A673 (cell line): Measurements from ENCODE around the gene KCNJ18.
"Not testable (repeated sequence)": the region's sequence is repeated elsewhere in the genome, so short reads cannot be mapped to it uniquely, and the experiment has no call there.

Source experiments
- EZH2 ChIP-seq: fragments of 200-600 bp; sonication (generic); IDR thresholded peaks from 2 replicates; pipeline ENCODE4 v1.6.1; 2017; ENCODE audit warnings: borderline replicate concordance, low read depth, mild to moderate bottlenecking, mixed read lengths, antibody characterized with exemption, low read length; ENCODE audit not compliant: poor library complexity, severe bottlenecking
- TF ChIP-seq, protein P1 (sequence below): fragments of 300-800, 200-600 bp; sonication (generic); conservative IDR thresholded peaks from 2 replicates; pipeline ENCODE4 v1.5.1; 2017; ENCODE audit warnings: low read depth, mild to moderate bottlenecking, antibody characterized with exemption, low read length, moderate library complexity, mixed read lengths

DNA sequence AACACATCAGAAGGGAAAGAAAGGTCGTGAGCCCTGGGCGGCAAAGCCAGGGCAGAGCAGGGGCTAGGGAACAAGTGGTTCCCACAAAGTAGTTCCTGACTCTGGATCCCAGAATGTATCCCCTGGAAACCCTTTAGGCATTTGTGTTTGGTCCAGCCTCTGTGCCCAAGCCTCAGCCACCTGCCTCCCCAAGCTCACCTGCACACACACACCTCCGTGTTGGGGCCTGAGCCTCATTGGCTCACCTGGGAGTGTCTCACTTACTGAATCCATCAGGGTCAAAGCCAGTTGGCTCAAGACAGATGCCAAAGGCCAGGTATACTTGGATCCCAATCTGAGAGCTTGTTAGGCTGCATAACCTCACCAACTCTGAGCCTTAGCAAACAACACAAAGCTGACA is 54.1 kb downstream of the KCNJ18 start:
- TF ChIP-seq, protein P1, sequence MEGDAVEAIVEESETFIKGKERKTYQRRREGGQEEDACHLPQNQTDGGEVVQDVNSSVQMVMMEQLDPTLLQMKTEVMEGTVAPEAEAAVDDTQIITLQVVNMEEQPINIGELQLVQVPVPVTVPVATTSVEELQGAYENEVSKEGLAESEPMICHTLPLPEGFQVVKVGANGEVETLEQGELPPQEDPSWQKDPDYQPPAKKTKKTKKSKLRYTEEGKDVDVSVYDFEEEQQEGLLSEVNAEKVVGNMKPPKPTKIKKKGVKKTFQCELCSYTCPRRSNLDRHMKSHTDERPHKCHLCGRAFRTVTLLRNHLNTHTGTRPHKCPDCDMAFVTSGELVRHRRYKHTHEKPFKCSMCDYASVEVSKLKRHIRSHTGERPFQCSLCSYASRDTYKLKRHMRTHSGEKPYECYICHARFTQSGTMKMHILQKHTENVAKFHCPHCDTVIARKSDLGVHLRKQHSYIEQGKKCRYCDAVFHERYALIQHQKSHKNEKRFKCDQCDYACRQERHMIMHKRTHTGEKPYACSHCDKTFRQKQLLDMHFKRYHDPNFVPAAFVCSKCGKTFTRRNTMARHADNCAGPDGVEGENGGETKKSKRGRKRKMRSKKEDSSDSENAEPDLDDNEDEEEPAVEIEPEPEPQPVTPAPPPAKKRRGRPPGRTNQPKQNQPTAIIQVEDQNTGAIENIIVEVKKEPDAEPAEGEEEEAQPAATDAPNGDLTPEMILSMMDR: not testable (repeated sequence)
- not testable (repeated sequence) for TF ChIP-seq EZH2
